HG02938 (cell line): ENCODE measurements around the gene MAP1A.
"Not testable (repeated sequence)": the region's sequence is repeated elsewhere in the genome, so short reads cannot be mapped to it uniquely, and the experiment has no call there.

ENCODE experiments used
- ATAC-seq: cut with Tn5 transposase; IDR thresholded peaks from one replicate; pipeline ENCODE4 v1.9.1; 2021; ENCODE audit warnings: mild to moderate bottlenecking, moderate library complexity; ENCODE audit not compliant: unreplicated experiment

The MAP1A gene

GRCh38 chr15:43528542-43529007 lies 11.2 kb downstream of the MAP1A start:
- ATAC-seq: no peak

DNA sequence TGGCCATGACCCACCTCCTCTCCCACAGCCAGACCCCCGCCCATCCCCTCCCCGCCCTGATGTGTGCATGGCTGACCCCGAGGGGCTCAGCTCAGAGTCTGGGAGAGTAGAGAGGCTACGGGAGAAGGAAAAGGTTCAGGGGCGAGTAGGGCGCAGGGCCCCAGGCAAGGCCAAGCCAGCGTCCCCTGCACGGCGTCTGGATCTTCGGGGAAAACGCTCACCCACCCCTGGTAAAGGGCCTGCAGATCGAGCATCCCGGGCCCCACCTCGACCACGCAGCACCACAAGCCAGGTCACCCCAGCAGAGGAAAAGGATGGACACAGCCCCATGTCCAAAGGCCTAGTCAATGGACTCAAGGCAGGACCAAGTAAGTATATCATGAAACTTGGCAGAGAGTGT lies 11.7 kb downstream of the MAP1A start:
- no peak for ATAC-seq

DNA sequence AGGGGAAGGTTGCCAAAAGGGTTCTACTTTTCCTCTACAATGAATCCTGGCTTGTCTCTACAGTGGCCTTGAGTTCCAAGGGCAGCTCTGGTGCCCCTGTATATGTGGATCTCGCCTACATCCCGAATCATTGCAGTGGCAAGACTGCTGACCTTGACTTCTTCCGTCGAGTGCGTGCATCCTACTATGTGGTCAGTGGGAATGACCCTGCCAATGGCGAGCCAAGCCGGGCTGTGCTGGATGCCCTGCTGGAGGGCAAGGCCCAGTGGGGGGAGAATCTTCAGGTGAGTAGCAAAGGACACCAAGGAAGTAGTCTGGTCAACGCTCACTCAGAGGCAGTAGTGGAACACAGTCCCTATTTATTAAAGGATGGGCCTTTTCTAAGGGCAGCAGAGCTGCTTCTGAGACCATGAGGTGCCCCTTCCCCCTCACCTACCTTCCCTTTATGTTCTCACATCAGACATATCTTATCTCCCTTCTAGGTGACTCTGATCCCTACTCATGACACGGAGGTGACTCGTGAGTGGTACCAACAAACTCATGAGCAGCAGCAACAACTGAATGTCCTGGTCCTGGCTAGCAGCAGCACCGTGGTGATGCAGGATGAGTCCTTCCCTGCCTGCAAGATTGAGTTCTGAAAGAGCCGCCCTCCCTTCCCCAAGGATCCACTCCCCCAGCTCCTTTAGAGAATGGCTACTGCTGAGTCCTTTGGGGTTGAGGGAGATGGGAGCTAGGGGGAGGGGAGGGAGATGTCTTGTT lies 12.4 kb downstream of the MAP1A start:
- ATAC-seq: no peak

- no peak for ATAC-seq
These were observed 13.7 kb downstream of the MAP1A start for GRCh38 chr15:43531018-43531670.

GRCh38 chr15:43532826-43533225 lies 15.4 kb downstream of the MAP1A start:
- not testable (repeated sequence) for ATAC-seq

DNA sequence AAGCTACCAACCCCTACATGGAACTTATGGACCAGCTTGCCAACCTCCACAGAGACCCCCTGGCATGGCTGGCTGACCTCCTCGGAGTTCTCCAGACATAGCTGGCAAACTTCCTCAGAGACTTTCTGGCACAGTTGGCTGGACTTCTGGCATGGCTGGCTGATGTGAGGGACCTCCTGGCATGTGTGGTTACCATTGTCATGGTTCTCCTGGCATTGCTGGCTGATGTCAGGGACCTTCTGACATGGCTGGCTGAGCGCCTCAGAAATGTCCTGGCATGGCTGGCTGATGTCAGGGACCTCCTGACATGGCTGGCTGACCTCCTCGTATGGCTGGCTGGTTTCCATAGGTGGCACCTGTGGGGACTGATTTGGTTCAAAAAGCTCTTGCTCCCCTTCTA lies 17.5 kb downstream of the MAP1A start:
- no peak for ATAC-seq

DNA sequence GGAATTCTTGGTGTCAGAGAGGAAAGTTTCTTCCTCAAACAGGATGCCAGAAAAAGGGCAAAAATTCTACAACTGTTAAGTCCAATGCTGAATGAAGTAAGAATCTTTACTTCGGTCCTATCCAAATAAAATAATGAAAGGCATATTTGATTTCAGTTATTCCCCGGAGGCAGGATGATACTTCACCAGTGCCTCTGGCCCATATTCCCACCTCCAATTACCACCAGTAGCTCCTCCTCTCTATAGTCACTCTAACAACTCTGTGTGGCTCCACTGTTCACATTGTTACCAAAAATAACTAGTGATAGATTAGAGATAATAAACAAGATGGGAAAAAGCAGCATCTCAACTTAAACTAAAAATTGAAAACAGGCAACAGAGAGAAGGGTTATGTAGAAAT lies 20.7 kb downstream of the MAP1A start:
- ATAC-seq: no peak

DNA sequence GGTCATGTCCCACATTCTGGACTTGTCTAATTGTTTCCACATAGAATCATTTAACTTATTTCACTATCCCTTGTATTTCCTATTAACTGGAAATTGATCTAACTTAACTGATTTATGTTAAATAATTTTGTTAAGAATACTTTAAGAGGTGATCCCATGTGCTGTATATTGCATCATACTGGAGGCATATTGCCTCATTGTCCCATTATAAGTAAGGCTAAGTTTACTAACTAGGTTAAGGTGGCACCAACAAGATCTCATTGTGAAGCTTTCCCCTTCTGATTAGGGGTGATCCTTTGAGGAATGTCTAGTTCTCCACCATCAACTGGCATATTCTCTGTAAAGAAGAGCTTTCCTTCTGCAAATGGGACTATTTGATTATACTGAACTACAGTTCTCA lies 24.4 kb downstream of the MAP1A start:
- no peak for ATAC-seq

DNA sequence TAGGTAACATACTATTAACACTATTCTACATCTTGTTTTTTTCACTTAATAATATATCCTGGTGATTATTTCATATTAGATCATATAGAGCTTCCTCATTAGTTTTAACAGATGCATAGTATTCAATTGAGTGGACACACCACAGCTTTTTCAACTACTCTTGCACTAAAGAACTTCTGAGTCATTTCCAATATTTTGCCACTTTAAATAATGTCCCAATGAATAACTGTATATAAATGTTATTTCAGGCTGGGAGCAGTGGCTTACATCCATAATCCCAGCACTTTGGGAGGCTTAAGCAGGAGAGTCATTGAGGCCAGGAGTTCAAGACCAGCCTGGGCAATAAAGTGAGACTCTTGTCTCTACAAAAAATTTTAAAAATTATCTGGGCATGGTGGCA lies 26.9 kb downstream of the MAP1A start:
- no peak for ATAC-seq

GRCh38 chr15:43545426-43545825 lies 28.0 kb downstream of the MAP1A start:
- ATAC-seq: no peak

DNA sequence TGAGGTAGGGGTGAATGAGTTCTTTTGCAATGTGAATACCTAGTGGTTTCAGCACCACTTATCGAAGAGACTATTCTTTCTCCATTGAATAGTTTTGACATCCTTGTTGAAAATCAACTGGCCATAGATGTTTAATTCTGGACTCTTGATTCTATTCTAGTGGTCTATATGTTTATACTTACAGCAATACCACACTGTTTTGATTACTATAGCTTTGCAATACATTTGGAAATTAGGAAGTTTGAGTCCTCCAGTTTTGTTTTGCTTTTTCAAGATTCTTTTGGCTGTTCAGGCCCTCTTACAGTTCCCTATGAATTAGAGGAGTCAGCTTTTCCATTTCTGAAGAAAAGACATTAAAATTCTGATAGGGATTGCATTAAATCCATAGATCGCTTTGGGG lies 30.1 kb downstream of the MAP1A start:
- no peak for ATAC-seq

DNA sequence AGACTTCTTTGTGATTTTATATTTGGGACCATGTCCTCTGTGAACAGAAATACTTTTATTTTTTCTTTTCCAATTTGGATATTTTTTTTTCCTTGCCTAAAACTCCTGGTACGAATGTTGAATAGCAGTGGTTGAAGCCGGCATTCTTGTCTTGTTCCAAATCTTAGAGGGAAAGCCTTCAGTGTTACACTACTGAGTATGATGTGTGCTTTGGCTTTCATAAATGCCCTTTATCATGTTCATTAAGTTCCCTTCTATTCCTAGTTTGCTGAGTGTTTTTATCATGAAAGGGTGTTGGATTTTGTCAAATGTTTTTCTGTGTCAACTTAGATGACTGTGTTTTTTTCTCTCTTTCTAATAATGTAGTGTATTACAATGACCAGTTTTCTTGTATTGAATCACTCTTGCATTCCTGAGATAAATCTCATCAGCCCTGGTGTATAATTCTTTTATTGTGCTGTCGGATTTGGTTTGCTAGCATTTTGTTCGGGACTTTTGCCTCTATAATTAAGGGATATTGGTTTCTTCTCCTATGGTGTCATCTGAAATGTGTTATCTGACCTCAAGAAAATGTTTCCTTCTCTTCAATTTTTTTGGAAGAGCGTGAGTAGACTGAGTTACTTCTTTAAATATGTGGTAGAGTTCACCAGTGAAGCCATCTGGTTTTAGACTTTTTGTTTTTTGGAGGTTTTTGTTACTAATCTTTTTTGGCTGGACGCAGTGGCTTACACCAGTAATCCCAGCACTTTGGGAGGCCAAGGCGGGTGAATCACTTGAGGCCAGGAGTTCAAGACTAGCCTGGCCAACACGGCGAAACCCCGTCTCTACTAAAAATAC lies 33.3 kb downstream of the MAP1A start:
- no peak for ATAC-seq

DNA sequence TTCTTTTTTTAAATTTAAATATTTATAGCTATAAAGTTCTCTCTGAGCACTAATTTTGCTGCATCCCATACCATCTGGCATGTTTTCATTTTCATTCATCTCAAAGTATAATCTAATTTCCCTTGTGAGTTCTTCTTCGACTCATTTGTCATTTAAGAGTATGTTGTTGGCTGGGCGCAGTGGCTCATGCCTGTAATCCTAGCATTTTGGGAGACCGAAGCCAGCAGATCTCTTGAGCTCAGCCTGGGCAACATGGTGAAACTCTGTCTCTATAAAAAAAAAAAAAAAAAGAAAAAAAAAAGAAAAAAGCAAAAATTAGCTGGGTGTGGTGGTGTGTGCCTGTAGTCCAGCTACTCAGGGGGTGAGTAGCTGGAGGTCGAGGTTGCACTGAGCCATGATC lies 34.8 kb downstream of the MAP1A start:
- ATAC-seq: no peak

DNA sequence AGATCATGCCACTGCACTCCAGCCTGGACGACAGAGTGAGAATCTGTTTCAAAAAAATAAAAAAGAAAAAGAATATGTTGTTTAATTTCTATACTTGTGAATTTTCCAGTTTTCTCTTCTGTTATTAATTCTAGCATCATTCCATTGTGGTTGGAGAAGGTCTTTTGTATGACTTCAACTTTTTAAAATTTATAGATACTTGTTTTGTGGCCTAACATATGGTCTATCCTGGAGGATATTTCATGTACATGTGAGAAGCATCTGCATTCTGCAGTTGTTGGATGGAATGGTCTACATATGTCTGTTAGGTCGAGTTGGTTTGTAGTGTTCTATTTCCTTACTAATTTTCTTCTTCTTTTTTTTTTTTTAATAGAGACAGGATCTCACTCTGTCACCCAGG lies 35.6 kb downstream of the MAP1A start:
- no peak for ATAC-seq

DNA sequence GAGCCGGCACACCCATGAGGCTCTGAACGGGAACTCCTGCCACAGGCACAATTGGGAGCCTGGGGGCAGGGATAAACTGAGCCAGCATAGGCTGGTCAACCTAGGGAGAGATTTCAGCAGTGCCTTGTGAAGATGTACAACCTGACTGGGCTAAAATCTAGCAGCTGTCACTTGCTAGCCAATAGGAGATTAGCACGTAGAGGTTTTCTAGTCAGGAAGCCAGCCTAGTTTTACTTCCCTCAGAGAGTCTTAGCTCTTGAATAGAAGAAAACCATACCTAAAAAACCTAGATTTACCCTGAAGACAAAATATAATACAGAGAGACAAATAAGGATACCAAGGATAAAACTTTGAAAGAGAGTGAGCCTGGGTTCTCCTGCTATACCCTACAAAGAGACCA lies 45.3 kb downstream of the MAP1A start:
- ATAC-seq: not testable (repeated sequence)

DNA sequence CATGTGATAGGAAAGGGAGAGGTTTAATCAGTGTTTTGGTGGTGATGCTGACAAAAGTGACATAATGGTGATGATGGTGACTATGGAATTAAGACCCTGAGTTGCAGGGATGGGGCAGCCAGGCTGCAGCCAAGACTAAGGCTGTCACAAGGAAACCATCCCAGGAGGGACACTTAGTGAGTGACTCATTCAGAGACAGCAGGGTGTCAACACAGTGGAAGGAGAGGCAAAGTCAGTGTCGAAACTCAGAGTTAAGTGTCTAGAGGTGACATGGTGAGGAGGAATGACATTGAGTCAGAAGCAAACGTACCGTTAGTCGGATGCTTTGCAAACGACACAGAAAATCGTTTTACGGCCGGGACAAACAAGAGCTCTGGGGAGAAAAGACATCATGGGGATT lies 46.4 kb downstream of the MAP1A start:
- ATAC-seq: not testable (repeated sequence)

DNA sequence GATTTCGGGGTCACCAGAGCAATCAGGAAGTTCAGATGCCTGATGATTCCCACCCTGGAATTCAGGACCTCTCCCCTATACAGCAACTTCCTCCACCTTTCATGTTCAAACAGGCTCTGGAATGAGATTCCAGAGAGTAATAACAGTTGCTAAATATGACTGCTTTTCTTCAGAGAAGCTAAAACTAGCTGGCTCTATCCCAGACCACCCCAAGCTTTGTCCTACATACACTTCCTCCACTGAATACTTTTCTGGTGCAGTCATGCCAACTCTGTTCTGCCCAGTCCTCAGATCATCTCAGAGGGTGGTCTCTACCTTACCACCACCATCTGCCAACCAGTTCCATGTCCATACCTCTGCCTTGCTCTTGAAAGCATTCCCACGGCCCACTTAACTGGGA lies 49.2 kb downstream of the MAP1A start:
- not testable (repeated sequence) for ATAC-seq

DNA sequence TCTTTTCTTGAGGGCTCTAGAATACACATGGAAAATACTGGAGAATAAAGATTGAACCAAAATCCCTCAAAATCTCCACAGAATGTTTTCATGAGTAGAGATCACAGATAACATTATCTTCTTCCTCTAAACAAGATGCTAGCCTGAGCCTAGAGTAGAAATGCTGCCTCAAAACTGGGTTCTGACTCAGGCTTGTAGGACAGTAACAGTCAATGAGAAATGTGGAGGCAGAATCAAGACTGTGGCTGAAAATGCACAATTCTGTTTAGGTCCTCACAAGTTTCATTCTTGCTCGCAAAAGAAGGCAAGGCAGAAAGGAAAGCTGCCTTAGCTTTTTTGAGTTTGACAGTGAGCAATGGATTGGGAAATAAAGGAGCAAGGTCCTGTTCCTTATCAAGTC lies 57.2 kb downstream of the MAP1A start:
- ATAC-seq: not testable (repeated sequence)
